Muscle layer of duodenum (tissue), 2 donors: ENCODE measurements around the gene DEAF1.

Experiments
- H3K27ac ChIP-seq: one replicate; pipeline ENCODE4 v1.7.0; 2013; ENCODE audit warnings: mild to moderate bottlenecking, low read length
- H3K27me3 ChIP-seq: one replicate; pipeline ENCODE4 v1.7.0; 2013; ENCODE audit warnings: low read depth, mild to moderate bottlenecking, control low read depth, low read length
- H3K36me3 ChIP-seq, 2 donors: one replicate each; pipeline ENCODE4 v1.7.0; 2013; ENCODE audit warnings: low read length in 2 of 2, control low read depth in 1 of 2, mild to moderate bottlenecking in 1 of 2; ENCODE audit not compliant: insufficient read depth in 2 of 2, control insufficient read depth in 1 of 2
- H3K4me1 ChIP-seq, 2 donors: one replicate each; pipeline ENCODE4 v1.7.0; 2013; ENCODE audit warnings: low read length in 2 of 2, mild to moderate bottlenecking in 2 of 2, control low read depth in 1 of 2, moderate library complexity in 1 of 2; ENCODE audit not compliant: insufficient read depth in 2 of 2, control insufficient read depth in 1 of 2
- H3K4me3 ChIP-seq, 2 donors: one replicate each; pipeline ENCODE4 v1.7.0; 2013; ENCODE audit warnings: low read length in 2 of 2, low read depth in 1 of 2, mild to moderate bottlenecking in 1 of 2
- H3K9me3 ChIP-seq, 2 donors: one replicate each; pipeline ENCODE4 v1.7.0; 2013; ENCODE audit warnings: low read length in 2 of 2, control low read depth in 1 of 2, mild to moderate bottlenecking in 1 of 2; ENCODE audit not compliant: control insufficient read depth in 1 of 2
- donor health status: healthy.

Gene DEAF1

GRCh38 chr11:704781-705645 lies 10.0 kb upstream of the DEAF1 start:
- H3K27me3 ChIP-seq = peaks cover 5% of the 10 kb centered on the region
- H3K9me3 ChIP-seq = no peaks in the 10 kb centered on the region
- peak overlapping the region in 1 of 2 donors; percentile 67 for H3K4me3 ChIP-seq
- H3K36me3 ChIP-seq = peaks cover 0 to 15% of the 10 kb centered on the region in 2 donors
- no peak overlapping the region for H3K27ac ChIP-seq
- peaks cover 0 to 21% of the 10 kb centered on the region in 2 donors for H3K4me1 ChIP-seq

DNA sequence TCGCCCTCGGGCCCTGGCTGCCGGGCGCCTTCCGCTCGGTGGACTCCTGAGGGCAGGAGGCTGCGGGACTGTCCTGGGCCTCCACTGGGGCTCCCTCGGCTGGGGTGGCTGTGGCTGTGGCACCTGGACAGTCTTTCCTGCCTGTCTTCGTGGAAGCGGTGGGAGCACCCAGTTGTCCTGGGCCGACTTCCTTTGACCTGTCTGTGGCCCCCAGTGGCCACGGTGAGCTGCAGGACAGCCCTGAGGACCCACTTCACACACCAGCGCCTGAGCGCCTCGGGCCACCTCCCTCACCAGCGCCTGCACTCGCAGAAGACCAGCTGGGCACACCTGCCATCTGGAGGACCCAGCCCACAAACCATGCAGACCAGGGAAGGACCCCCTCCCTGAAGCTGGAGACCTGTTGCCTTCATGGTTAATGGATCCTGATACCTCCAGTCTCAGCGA lies 9.2 kb upstream of the DEAF1 start:
- no peak overlapping the region for H3K27ac ChIP-seq
- peaks cover 0 to 15% of the 10 kb centered on the region in 2 donors for H3K36me3 ChIP-seq
- no peak overlapping the region for H3K4me3 ChIP-seq
- H3K4me1 ChIP-seq = peaks cover 0 to 21% of the 10 kb centered on the region in 2 donors
- H3K27me3 ChIP-seq = peaks cover 5% of the 10 kb centered on the region
- no peaks in the 10 kb centered on the region for H3K9me3 ChIP-seq

DNA sequence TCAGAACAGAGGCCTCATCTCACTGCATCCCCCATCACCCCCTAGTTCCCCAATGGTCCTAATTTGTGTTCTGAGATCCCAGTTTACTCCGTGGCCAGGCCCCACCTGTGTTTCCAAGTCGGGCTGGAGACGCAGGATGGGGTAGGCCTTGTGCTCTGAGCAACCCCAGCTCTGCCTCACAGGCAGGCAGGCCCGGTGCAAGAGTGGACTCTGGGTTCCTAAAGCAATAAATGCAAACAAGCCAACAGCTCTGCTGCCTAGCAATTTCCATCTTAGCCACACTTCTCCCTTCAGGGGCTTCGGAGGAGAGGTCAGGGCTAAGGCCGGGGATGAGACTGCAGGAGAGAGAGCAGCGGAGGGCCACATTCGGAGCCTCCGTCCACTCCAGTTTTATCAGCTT lies 8.5 kb upstream of the DEAF1 start:
- Histone ChIP-seq H3K4me1 (peaks cover 0 to 26% of the 10 kb centered on the region in 2 donors), H3K36me3 (peaks cover 0 to 15% of the 10 kb centered on the region in 2 donors), H3K4me3 (no peak overlapping the region), H3K9me3 (no peaks in the 10 kb centered on the region), H3K27ac (no peak overlapping the region), H3K27me3 (peaks cover 5% of the 10 kb centered on the region)

DNA sequence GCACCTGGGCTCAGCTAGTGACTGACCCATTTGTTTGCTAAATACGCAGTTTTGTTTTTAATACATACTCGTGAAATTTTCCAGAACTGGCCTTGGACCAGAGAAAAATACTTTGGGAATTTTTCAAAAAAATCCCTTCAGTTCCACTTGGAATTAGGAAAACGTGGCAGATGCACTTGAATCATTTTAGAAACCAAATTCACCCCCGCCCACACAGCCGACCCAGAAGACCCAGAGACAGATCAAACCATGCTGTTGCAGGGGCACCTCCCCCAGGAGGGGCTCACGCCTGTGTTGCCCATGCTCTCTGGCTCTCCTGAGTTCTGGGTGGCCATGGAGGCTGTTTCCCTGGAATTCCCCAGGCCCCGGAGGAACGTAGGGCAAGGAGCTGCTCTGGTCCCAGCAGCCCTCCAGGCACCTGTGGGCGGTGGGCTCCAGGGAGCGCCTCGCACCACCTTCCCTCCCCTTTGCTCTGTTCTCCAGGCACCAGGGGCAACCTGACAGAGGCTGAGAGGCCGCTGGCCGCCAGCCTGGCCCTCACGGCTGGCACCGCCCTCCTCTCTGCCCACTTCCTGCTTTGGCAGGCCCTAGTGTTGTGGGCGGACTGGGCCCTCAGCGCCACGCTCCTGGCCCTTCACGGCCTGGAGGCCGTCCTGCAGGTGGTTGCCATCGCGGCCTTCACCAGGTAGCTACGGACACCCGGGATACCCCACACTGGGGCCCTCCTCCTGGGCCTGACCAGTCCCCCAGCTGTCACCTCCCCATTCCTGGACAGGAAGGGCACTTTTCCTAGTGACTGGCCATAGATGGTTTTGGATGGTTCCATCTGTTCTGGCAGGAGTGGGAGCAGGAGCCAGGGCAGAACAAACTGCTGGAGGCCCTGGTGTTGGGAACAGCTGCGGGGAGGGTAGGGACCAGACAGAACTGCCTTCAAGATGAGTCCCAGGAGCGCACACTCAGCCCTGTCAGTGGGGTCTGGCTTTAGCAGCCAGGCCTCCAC lies 7.7 kb upstream of the DEAF1 start:
- Histone ChIP-seq H3K36me3 (peaks cover 0 to 15% of the 10 kb centered on the region in 2 donors), H3K27me3 (peaks cover 5% of the 10 kb centered on the region), H3K9me3 (no peaks in the 10 kb centered on the region), H3K4me3 (no peak overlapping the region), H3K4me1 (peaks cover 0 to 34% of the 10 kb centered on the region in 2 donors), H3K27ac (no peak overlapping the region)

DNA sequence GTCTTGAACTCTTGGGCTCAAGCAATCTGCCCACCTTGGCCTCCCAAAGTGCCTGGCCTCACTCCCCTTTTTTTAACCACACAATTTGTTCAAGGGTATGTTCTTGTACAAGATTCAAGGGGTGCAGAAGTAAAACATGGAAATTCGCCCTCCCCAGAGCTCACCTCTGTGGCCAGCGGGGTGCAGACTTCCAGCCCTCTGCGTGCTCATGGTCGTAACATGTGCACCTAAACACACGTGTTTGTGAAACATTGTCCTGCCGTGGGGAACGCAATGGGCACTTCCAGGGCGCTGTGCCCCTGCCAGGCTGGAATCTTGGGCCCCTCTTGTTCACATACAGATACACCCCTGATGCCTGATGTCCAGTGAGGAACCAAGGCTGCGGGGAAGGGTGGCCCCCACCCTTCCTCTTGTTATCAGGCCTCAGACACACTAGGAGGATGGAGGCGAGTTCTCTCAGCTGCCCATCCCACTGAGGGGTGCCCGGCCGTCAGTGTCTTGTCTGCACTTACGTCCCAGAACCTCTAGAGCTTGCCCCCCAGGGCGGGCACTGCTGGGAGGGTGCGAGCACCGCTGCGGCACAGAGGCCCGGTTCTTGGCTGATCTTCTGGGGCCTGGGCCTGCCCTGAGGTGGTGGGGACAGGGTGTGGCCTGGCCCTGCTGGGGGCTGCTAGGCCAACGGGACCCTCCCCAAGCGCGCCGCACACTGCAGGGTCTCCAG lies 6.9 kb upstream of the DEAF1 start:
- peaks cover 0 to 15% of the 10 kb centered on the region in 2 donors for H3K36me3 ChIP-seq
- no peak overlapping the region for H3K4me3 ChIP-seq
- no peak overlapping the region for H3K27ac ChIP-seq
- peaks cover 0 to 32% of the 10 kb centered on the region in 2 donors for H3K4me1 ChIP-seq
- H3K9me3 ChIP-seq = no peaks in the 10 kb centered on the region
- H3K27me3 ChIP-seq = peaks cover 5% of the 10 kb centered on the region

DNA sequence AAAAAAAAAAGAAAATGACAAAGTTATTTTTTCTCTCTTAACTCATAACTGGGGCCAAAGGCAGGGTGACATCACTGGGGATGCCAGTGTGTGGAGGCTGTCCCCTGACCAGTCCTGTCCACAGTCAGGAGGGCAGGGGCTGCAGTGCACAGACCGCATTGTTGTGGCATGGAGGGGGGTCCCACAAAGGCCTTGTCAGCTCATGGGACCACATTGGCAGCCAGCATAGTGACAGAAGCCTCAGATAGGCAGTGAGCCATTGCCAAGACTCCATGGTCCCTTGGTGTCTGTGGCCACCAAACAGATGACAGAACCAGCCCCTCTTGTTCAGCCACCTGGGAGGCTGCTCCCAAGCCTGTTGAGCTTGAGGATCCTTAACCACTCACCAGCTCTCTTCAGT lies 4.7 kb upstream of the DEAF1 start:
- H3K36me3 ChIP-seq = peaks cover 0 to 22% of the 10 kb centered on the region in 2 donors

DNA sequence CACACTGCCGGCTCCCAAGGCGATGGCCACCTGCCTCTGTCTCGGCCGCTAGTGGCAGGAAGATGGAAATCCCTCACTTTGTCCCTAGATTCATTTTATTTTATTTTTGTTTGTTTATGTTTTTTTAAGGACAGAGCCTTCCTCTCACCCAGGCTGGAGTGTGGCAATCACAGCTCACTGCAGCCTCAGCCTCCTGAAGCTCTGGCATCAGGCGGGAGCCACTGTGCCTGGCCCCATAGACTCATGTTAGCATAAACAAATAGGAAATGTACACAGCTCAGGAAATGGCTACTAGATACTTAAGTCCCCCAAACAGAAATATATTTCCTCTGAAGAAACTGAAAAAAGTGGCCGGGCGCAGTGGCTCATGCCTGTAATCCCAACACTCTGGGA lies 4.1 kb upstream of the DEAF1 start:
- Histone ChIP-seq H3K4me3 (no peak overlapping the region), H3K9me3 (no peaks in the 10 kb centered on the region), H3K27ac (no peak overlapping the region), H3K27me3 (no peaks in the 10 kb centered on the region), H3K36me3 (peaks cover 0 to 22% of the 10 kb centered on the region in 2 donors), H3K4me1 (peaks cover 0 to 29% of the 10 kb centered on the region in 2 donors)

More for the DNA sequence above, 4.7 kb upstream of the DEAF1 start:
- H3K9me3 ChIP-seq = no peaks in the 10 kb centered on the region
- H3K27ac ChIP-seq = no peak overlapping the region
- H3K27me3 ChIP-seq = no peaks in the 10 kb centered on the region
- peaks cover 0 to 27% of the 10 kb centered on the region in 2 donors for H3K4me1 ChIP-seq
- no peak overlapping the region for H3K4me3 ChIP-seq

DNA sequence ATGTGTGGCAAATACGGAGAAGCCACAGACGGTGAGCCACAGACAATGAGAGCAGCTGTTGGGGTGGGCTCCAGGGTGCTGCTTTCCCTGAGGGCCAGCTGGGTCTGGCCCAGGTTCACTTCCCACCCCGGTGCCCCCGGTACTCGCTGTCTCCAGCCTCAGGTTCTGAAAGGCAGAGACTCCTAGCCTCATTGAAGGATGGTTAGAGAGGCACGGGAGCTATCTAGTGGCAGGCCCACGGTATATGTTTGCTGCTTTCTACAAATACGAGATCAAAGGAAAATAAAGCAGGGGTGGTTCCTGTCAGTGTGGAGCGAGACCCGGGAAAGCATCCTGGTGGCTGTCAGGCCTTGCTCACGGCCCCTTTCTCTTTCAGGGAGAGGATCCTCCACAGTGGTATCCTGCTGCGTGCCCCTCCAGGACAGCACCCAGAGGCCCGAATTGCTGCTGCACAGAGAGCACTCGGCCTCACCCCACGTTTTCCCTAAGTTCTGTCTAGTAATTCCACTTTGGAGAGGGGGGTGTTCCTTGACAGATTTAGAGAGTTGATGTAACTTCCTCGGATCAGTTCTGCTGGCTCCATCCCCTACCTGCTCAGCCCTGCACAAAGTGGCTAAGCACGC lies 3.6 kb upstream of the DEAF1 start:
- H3K36me3 ChIP-seq = peaks cover 0 to 22% of the 10 kb centered on the region in 2 donors
- peaks cover 0 to 34% of the 10 kb centered on the region in 2 donors for H3K4me1 ChIP-seq
- H3K4me3 ChIP-seq = no peak overlapping the region
- no peak overlapping the region for H3K27ac ChIP-seq
- H3K27me3 ChIP-seq = no peaks in the 10 kb centered on the region
- H3K9me3 ChIP-seq = no peaks in the 10 kb centered on the region

DNA sequence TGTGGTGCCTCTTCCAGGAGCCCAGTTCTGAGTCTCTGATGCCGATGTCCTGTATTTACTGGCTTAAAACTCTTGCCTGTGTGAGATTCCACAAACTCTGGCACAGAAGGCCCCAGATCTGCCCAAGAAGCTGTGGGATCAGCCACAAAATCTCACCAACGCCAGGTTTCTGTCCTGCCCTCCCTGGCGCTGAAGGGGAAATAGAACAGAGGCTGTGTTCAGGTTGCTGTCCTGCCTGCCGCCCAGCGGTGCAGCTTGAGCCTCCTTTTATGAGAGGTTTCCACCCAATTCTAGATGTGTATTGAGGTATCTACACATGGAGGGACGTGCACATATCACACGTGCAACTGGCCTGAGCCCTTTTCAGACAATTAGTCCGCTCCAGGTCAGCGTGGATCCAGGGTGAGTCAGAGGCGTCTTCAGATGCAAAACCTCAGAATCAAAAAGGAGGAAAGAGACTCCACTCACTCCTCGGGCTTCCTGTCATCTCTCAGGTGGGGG lies 2.8 kb upstream of the DEAF1 start:
- Histone ChIP-seq H3K36me3 (peaks cover 0 to 22% of the 10 kb centered on the region in 2 donors), H3K27me3 (no peaks in the 10 kb centered on the region), H3K4me1 (peaks cover 0 to 40% of the 10 kb centered on the region in 2 donors), H3K9me3 (no peaks in the 10 kb centered on the region), H3K27ac (peak overlapping the region; percentile 74), H3K4me3 (peak overlapping the region in 1 of 2 donors; percentile 17)

DNA sequence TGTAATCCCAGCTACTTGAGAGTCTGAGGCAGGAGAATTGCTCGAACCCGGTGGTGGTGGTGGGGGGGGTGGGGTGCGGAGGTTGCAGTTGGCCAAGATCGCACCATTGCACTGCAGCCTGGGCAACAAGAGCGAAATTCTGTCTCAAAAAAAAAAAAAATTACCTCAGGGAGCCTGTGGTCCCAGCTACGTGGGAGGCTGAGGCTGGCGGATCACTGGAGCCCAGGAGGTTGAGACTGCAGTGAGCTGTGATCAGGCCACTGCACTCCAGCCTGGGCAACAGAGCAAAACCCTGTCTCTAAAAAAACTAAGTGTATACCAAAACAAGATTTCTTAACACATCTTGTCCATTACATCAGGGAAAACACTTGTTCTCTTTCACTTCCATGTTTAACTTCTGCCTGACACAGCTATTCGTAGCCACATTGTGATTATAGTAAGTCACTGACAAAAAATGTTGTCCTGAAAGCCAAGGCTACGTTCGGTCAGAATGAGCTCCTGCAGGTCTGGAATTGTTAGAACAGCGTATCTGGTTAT lies 2.0 kb upstream of the DEAF1 start:
- H3K4me3 ChIP-seq = peak overlapping the region; percentile 17 to 91
- peaks cover 0 to 40% of the 10 kb centered on the region in 2 donors for H3K4me1 ChIP-seq
- H3K27me3 ChIP-seq = no peaks in the 10 kb centered on the region
- H3K27ac ChIP-seq = peak overlapping the region; percentile 74
- peaks cover 0 to 19% of the 10 kb centered on the region in 2 donors for H3K36me3 ChIP-seq
- H3K9me3 ChIP-seq = no peaks in the 10 kb centered on the region
